Measurements from ENCODE around the gene POSTN. TPM values are rescaled to one million over a fixed set of nuclear protein-coding genes. Genes with fewer than 3 reads are reported as not detected.

Gene POSTN, protein sequence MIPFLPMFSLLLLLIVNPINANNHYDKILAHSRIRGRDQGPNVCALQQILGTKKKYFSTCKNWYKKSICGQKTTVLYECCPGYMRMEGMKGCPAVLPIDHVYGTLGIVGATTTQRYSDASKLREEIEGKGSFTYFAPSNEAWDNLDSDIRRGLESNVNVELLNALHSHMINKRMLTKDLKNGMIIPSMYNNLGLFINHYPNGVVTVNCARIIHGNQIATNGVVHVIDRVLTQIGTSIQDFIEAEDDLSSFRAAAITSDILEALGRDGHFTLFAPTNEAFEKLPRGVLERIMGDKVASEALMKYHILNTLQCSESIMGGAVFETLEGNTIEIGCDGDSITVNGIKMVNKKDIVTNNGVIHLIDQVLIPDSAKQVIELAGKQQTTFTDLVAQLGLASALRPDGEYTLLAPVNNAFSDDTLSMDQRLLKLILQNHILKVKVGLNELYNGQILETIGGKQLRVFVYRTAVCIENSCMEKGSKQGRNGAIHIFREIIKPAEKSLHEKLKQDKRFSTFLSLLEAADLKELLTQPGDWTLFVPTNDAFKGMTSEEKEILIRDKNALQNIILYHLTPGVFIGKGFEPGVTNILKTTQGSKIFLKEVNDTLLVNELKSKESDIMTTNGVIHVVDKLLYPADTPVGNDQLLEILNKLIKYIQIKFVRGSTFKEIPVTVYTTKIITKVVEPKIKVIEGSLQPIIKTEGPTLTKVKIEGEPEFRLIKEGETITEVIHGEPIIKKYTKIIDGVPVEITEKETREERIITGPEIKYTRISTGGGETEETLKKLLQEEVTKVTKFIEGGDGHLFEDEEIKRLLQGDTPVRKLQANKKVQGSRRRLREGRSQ
- total RNA-seq (2014; rRNA removed) = 8.3 and 20.8 TPM in 2 replicates
- polyA plus RNA-seq (2012) = 8.2 TPM

DNA sequence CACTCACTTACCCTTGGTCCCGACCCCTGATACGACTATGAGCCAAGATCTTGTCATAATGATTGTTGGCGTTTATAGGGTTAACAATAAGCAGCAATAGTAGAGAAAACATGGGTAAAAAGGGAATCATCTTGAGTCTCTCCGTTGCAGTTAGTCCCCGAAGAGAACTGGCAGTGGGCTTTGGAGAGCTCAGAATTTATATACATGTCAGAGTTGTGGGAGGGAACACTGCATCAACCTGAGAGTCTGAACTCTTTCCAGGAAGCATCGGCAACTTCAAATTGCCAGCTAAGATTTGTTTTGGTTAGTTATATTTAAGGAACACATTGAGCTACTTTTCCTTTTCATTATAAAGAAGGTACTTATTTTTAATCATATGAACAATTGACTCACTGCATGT is at the start of gene POSTN:
TSS of gene POSTN (minus strand) at position 172 of the 400 bp plus-strand sequence. CDS start at position 130, 42 bp downstream.
- DNase-seq (ENCODE audit: low read depth) = no peak

DNA sequence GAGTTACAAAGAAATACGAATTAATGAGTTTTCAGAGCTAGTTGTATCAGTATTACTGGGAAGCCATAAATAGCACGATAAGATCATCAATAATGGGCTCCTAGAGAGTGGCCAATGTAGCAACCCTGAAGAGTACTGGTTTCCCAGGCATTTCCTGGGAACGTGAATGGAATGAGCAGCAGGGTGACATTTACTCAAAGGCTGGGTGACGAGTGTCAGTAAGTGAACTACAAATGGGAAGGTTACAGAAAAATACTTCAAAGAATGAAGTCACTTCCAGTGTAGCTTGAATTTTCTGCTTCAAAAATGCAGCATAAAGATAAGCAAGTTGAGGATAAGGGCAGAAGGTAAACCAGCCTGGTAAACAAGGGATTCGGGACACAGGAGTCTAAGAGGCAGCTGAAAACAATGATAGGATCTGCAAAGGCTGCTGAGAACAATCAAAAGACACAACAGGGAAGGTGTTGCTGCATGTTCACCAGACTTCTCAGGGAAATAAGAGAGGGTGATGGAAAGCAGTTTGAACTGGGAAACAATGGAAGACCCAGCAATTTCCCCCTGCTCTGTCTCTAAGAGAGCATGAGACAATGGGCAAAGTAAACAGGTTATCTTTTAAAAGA is 48.6 kb upstream of the POSTN start:
- no peak for DNase-seq (ENCODE audit: low read depth)

DNA sequence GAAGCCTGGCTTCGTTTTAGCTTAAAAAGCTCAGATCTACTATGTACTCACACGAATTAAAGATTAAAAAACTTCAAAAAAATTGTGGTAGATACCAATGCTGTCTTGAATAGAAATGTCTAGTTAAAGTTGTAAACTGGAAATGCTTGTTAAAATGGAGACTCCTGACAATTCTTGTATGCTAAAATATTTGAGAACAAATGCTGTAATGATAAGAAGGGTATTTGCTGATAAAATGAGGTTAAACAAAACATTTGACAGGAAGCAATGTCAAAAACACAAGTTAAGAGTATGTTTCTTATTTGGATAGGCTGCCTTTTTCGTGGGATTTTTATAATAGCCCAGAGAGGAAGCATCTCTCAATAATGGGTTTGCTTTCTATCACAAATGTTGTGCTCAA is 48.0 kb upstream of the POSTN start:
- no peak for DNase-seq (ENCODE audit: low read depth)

DNA sequence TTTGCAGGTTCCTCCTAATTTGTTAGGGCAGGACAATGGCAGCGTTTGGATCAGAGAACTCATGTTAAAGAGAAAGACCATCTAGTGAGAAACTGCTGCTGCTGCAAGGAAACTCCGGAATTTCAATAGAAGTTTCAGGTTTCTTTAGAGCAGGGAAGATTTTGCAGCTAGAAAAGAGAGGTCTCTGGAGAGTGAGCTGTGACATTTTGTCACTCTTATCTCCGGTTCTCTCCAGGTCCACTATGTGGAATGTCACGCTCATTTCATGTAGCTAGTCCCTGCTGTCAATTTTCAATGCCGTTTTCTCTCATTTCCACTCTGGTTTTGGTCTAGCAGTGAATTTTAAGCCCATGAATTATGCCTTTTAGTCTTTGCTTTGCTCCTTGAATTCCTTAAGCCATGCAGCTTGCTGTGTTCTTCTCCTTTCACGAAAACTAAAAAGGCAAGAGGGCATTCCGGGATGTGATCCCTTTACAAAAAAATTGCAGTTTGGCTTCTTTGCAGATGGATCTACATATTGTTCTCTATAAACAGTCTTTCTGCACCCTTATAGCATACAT is 46.7 kb upstream of the POSTN start:
- DNase-seq (ENCODE audit: low read depth) = no peak

DNA sequence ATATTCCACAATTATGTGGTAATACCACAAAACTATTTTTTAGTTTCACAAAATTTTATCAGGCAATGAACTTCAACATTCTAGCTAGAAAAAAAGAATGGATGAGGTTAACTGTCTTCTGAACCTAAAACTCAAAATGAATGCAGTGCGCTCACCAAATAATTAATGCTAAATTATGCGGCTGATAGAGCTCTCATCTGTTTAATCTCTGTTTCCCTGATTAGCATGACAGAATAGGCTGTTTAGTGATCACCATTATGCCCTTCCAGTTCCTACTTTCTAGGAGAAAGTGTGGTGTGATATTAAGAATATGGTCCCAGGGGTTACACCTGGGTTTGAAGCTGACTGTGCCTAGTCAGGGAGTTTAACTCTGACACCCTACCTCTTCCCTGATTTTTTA is 42.8 kb upstream of the POSTN start:
- no peak for DNase-seq (ENCODE audit: low read depth)

DNA sequence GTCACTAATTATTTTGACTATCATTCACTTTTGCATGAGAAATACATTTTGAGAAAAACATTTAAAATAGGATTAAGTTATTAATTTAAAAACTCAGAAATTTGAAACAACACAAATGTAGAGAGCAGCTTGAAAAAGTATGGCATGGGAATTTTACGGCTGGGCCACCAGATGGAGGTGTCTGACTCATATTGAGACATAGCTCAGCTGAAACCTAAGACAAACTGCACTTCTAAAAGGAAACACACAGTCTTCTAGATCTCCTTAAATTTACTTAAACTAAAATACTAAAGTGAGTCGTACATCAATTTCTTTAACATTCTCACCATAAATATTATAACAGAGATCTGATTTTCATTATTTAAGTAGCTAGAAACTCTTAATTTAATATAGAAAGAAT is 41.9 kb upstream of the POSTN start:
- peak; percentile 61 for DNase-seq (ENCODE audit: low read depth)

DNA sequence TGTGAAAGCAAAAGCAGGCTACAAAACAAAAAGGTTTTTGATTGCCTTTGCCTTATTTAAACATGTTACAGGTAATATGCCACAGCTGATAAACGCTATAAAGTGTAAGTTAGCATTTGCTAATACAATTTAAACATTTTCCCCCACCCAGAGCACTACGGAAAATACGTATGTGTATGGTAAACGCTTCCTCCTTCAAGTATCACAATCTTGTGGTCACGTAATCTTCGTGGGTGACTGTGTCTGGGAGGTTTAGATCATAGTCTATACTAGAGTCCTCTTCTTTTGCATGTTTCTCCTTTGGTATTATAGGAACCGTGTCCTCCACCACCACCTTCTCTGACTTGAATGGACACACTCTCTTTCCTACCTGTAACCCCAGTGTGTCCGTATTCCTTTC is 38.1 kb upstream of the POSTN start:
- no peak for DNase-seq (ENCODE audit: low read depth)

DNA sequence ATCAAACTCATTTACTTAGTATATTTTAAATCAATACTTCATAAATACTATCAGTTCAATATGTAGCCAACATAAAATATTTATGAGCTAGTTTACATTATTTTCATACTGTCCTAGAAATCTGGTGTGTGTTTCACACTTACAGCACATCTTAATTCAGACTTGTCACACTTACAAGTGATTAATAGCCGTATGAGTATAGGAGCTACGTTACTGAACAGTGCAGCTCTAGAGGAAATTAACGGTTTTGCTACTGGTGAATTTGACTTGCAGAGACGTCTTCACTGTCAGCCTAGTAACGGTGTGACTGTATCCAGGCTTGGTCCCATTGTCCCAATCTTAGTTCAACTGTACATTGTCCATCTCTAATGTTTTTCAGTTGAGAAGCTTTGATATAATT is 33.7 kb upstream of the POSTN start:
- DNase-seq (ENCODE audit: low read depth) = no peak

DNA sequence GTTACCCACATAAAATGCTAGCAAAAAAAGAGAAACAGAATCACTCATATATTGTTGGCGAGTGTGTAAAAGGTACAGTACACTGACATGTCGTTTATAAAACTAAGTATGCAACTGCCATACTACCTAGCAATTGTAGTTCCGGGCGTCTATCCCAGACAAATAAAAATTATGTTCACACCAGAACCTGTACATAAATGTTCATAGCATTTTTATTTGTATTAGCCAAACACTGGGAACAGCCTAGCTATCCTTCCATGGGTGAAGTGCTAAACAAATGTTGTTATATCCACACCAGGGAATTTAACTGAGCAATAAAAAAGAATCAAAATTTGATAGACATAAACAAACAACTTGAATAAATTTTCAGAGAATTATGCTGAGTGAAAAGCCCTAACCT is 28.9 kb upstream of the POSTN start:
- DNase-seq (ENCODE audit: low read depth) = no peak

DNA sequence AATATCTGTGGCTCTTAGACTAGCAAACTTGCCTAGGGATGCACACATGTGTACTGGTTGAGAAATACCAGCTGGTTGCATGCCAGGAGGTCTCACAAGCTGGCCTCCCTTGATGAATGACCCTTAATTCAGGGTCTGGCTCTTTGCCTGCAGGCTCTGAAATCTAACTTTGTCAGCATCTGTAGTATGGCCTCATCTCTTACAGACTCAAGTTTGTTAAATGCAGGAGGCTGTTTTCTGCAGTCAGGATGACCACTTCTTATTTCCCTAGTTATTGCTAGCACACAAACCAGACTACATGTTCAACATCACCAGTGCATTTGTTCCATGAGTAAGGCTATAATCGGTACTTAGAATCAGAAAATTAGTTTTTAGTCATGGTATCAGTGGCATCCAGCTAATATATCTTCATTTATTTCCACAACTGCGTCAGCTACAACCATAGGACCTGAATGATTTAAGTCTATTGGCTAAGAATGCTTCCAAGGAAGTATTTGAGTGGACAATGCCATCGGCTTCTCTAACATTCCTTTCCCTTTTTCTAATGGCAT is 23.3 kb upstream of the POSTN start:
- no peak for DNase-seq (ENCODE audit: low read depth)

DNA sequence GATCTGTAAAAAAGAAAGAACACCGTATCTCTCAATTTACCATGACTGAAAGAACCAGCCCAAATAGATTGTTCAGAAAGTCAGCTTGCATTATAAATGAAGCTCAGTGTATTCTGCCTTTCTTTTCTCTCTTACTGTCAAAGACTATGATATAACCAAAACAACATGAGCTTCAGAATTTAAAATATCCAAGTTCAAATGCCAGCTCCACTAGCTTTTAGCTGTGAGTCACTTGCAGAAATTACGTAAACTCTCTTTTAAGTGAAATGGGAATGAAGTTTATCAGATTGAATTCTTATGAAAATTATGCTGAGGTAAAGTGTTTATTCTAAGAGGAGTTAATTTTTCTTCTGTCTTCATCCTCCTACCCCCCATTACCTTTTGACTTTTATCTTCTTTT is 20.0 kb upstream of the POSTN start:
- peak; percentile 36 for DNase-seq (ENCODE audit: low read depth)

DNA sequence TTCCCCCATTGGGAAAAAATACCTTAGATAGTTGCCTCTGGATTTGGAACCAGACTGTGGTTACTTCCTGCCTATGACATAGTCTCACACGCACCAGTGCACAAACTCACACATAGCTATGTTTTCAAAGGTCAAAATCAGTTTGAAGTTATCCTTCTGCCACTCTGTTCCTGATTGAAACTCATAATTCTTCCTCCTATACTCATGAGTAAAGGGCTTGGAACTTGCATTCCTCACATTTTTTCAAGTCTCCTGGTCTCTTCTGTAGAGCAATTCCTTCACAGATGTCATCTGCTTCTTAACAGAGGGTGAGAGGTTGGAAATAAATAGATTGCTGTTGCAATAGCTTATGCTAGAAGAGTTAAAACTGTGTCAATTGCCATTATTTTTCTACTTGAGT is 18.6 kb upstream of the POSTN start:
- DNase-seq (ENCODE audit: low read depth) = peak; percentile 82

DNA sequence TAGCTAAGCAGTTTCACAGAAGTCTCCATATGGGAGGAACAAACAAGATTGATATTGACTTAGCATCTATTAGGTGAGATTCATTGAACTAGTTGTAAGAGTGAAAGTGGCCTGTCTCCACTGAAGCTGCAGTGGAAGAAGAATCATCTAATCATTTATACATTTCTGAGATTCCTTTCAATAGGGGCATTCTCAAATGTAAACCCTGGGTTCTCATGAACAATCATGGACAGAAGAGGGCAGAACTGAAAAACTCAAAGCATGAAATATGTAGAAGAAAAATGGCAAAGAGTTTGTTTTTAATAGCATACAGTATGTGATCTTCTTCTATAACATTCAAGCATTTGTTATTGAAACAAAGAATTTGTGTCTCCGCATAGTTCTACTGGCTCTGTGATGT is 17.6 kb upstream of the POSTN start:
- no peak for DNase-seq (ENCODE audit: low read depth)

DNA sequence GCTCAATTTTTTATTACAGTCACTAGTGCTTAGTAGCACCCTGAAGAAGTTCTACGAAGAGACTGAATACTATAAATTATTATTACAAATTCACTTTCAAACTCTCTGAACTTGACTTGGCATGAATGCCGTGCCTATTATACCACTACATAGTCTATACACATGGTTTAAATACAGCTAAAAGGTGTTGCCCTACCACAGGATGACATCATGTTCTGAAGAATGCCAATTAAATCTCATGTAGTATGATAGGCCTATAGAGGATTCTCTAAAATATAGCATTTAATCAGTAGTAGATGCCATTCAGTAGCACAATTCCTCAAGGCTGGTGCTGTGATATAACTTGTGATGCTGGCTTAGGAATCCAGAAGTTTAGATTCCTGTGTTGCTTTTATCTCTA is 16.7 kb upstream of the POSTN start:
- DNase-seq (ENCODE audit: low read depth) = no peak

DNA sequence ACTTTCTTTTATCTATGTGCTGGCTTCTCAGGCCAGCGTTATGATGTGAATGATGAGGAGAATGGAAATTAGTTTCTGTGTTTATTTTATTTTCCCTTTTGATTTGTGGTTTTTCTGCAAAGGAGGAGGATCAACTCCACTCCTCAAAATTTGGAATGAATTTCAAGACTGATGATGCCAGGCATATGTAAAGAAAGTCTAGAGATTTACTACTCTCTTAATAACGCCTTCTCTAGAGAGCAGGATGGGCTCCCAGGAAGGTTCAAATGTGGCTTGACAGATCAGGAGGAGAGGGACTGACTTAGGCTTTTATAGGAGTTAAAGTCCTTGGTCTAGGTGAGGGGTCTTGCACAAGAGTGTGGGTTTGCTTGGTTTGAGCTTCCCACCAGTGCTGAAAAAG is 15.1 kb upstream of the POSTN start:
- no peak for DNase-seq (ENCODE audit: low read depth)

DNA sequence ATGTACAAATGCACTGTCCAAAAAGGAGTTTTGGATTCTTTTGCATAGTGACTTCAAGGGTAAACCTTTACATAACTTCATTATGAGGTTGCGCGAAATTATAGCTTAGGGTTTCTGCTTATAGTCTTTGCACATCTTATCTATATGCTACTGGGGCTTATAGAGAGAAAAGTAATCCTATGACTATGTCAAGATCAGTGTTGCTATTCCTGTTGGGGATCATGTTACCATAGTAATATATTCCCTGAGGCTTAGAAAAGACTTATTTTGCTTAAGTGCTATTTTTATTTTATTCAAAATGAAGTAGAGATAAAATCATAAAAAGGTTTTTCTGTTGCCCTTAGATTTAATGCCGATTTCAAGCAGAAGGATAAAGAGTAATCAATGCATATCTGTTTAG is 14.7 kb upstream of the POSTN start:
- no peak for DNase-seq (ENCODE audit: low read depth)

DNA sequence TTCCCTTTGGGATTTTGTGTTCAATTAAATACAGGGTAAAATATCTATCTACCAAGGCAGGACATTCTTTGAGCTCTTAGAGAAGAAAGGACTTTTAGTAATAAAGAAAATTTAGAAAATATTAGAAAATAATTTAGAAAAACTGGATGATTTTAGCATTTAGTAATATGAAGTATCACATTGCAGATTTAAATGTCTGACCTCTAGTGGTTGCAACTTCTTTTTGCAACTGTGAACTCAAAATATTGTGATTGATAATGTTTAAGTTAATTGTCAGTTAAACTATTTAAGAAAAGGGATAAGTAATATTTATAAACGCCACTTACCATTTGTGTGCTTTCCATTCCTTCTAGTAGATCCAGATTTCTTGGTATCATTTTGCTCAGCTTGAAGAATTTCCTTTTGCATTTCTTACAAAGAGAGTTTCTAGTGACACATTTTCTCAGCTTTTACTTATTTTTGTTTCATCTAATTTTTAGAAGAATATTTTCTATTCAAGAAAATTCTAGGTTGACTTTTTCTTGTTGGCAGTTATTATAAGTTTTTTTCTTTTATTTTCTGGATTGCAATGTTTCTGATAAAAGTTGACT is 10.3 kb upstream of the POSTN start:
- no peak for DNase-seq (ENCODE audit: low read depth)

DNA sequence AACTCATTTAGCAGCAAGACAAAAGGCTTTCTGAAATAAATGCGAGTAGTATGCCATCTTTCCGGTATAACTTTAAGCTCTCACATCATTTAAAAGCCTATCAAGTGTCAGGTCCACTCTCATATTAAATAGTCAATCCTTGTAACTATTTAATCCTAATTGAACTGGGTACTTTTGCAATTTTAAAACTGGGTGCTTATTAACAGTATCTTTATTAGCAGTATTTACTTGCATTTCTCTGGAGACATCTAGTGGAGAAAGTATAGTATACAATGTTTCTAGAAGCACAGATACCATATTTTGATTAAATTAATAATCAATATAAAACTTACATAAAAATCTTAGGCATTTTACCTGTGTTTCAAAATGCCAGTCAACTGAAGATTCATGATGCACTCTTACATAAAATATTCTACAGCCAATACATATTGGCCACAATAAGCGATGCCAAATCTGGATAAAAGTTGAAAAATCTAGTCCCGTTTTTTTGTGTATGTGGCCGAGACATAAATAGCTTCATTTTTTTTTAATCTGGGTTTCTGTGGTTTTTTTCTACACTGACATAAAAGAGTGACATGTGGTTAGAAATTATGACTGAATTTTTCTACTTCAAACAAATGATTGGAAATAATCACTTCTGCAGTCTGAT is 4.3 kb upstream of the POSTN start:
- peak; percentile 44 for DNase-seq (ENCODE audit: low read depth)

DNA sequence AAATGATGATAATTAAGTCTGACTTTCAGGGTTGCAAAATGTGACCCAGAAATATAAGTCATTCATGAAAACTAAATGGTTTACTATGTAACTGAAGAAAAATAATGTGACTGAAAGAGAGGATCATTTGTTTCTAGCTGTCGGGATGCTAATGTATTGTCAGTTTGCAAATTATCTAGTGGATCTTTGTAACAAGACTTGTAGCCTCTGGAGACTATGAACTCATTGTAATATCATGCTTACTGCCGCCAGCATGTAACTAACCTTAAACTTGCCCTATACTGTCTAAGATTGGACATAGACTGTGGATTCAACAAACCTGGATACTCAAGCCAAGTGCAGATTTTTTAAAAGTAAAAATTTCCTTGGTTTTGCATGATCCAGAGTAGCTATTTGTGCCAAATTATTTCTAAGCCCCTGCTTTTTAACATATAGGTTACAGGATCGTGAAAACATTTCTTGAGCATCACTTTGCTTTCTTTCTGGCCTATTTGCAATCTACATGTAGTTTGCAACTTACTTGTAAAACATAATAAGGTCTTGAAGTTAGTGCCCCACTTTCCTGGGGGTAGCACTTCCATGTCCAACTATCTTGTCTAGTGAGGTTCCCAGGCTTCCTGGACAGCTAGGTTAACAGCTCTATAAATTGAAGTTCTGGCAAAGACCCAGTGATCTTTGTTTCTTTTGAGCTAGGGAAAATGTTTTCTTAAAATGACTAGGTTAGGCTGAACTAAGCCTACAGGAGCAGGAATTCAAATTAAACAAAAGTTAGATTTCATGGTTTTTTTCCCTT is 3.3 kb upstream of the POSTN start:
- no peak for DNase-seq (ENCODE audit: low read depth)

DNA sequence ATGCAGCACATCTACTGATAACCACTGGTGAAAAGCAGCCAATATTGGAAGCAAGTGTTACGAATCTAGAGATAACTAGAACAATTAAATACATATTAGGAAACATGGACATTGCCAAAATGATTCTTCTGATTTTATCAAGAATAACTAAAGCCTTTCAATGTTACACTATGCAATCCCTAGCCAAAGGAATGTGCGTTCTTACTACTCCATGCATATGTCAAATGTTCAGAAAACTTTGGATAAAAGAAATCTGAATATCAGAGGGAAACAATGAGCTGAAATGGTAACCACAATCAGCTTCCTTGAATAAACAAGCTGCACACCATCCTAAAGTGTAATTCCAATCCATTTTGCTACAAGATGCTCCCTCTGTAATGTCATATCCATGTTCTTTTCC is 951 bp upstream of the POSTN start:
- no peak for DNase-seq (ENCODE audit: low read depth)
